ENCODE results near the gene NTF4.
"Not testable (repeated sequence)": the region's sequence is repeated elsewhere in the genome, so short reads cannot be mapped to it uniquely, and the experiment has no call there.

Gene NTF4

DNA sequence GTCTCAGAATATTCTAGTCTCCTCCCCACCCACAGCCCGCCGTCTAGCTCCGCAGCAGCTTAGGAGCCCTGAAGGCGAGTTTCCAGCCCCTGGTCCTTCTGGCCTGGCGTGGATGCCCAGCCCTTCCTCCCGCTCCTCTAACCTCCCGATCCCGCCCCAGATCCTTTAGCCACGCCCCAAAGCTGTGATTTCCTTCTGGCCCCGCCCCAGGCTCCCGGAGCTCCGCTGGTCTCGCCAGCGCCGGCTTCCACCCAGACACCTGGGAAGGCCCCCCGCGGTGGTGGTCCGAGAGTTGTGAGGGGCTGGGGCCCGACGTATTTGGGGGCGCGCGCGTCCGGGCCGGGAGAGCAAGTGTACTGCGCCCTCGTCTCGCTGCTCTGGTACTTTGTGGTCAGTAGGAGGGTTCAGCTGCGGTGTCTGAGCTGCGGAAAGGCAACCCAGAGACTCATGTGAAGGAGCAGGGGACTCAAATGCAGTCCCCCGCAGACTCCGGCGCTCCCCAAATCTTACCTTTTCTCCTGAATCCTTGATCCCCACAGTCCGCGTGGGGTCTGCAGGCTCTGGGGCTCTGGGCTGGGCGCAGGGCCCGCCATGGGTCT, 6.9 kb downstream of the NTF4 start, which contains the start of gene CGB7:
Gene CGB7 (minus strand): TSS at position 114 of the 599 bp plus-strand sequence. CDS start 2,374 bp downstream, outside the sequence.
- no peak for TF ChIP-seq CTCF (IDR thresholded peaks at IDR 0.05; ENCODE audit: unreplicated experiment in 3 of 3)
- Mint-ChIP-seq H3K36me3 (ENCODE audit: low read depth) (no peaks in the 10 kb centered on the region), H3K27ac (no peak within 1 kb of the TSS), H3K4me3 (peak within 1 kb of the TSS; percentile 76 to 78 (median 77)), H3K27me3 (ENCODE audit: low read depth) (peaks cover 75% of the 10 kb centered on the region), H3K9me3 (no peaks in the 10 kb centered on the region), H3K4me1 (peaks cover 16% of the 10 kb centered on the region)

- H3K9me3 Mint-ChIP-seq; H3K36me3 Mint-ChIP-seq (ENCODE audit: low read depth); H3K27ac Mint-ChIP-seq: not testable (repeated sequence)
- Mint-ChIP-seq H3K4me3 (peak overlapping the region; percentile 76 to 78 (median 77)), H3K4me1 (peaks cover 16% of the 10 kb centered on the region), H3K27me3 (ENCODE audit: low read depth) (peaks cover 77% of the 10 kb centered on the region)
These were observed 7.6 kb downstream of the NTF4 start for GRCh38 chr19:49056902-49057596.

DNA sequence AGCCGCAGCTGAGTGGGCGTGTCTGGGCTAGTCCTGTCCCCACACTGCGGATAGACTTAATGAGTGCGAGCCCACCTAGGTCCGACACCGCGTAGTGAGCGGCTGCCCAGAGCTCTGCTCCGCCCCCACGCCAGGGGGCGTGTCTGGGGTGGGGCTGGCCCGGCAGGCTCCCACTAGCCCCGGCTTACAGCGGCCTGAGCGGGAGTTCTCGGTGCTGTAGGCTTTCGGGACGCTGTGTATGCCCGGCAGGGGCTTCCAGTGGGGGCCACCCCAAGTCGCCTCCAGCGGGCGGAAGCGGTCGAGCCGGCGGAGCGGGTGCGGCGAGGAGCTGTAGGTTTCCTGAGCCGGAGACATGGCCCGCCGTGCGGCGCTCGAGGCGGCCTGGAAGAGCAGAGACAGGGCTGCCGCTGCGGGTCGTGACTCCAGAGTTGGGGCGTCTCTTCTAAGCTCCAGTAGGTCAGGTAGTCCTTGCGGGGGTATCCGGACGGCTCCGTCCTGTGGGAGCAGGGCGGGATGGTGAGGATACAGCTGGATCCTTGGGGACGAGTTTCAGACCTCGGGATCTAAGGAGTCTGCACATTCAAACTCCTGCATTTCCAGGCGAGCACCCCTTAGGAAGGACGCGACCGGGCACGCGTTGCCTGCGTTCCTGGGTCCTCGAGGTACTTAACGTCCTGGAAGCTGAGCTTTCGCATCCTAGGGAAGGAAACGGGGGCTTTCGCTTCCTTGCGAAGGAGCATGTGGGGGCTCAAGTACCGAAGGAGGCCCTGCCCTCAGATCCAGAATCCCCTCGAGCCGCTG, 8.3 kb downstream of the NTF4 start:
- Mint-ChIP-seq H3K27me3 (ENCODE audit: low read depth) (peaks cover 71% of the 10 kb centered on the region), H3K4me3 (peak overlapping the region; percentile 76 to 78 (median 77)), H3K27ac (no peak overlapping the region), H3K4me1 (peaks cover 16% of the 10 kb centered on the region), H3K36me3 (ENCODE audit: low read depth) (no peaks in the 10 kb centered on the region), H3K9me3 (no peaks in the 10 kb centered on the region)
- peak in 2 of 3 experiments; percentile 16 to 32 for TF ChIP-seq CTCF (IDR thresholded peaks at IDR 0.05; ENCODE audit: unreplicated experiment in 3 of 3)

DNA sequence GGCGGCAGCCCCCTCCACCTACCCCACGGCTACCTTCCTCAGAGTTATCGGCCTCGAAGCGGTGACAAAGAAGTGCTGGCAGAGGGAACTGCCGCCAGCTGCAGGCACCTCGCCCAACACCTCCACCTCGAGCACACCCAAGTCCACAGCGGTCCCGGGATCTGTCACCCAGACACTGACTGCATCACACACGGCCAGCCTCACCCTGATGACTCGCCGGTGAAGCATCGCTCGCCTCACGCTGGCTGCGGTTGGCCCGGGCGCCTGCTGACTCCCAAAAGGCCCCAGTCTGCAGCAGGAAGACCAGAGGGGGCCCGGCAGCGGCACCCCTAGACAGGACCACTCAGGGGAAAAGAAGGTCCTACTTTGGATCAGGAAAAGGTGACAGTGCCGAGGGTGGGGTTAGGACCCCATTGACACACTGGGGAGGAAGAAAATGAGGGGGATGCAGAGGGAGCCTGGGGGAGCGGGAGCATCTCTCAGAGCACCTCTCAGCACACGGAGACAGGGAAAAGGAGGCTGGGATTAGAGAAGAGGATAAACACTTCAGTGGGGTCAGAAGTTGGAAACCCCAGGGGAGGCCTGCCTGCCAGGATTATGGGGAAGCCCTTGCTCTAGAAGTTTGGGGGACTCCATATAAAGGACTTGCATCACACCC, 14.1 kb downstream of the NTF4 start:
- H3K4me3 Mint-ChIP-seq, H3K9me3 Mint-ChIP-seq: not testable (repeated sequence)

DNA sequence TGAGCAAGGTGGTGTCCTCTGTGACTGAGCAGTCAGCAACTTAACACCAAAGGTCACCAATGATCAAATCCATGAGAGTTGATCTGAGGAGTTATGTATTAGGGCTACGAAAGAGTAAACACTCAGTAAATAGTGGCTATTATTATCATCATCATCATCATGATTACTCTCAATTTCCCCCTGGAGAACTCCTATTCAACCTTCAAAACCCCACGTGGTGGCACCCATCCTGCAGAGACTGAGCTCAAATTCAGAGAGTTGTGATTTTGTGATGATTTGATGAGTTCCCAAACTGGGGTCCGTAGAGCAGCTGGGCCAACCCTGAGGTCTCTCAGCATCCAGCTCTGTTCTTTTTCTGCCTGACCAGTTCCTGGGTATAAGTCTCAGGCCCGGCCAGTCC, 14.8 kb downstream of the NTF4 start:
- H3K36me3 Mint-ChIP-seq (ENCODE audit: low read depth); H3K4me1 Mint-ChIP-seq; H3K27ac Mint-ChIP-seq; H3K4me3 Mint-ChIP-seq; H3K9me3 Mint-ChIP-seq: not testable (repeated sequence)
- peaks cover 20% of the 10 kb centered on the region for H3K27me3 Mint-ChIP-seq (ENCODE audit: low read depth)

More for the DNA sequence above, 14.1 kb downstream of the NTF4 start:
- not testable (repeated sequence) for H3K4me1 Mint-ChIP-seq; H3K27ac Mint-ChIP-seq; H3K36me3 Mint-ChIP-seq (ENCODE audit: low read depth)
- H3K27me3 Mint-ChIP-seq (ENCODE audit: low read depth), result peaks cover 25% of the 10 kb centered on the region

GRCh38 chr19:49049011-49049410, 15.6 kb downstream of the NTF4 start, which contains the start of gene CGB8:
Gene CGB8 (minus strand): TSS chr19:49049111. CDS start chr19:49048739, 372 bp downstream.
- not testable (repeated sequence) for H3K4me1 Mint-ChIP-seq; H3K9me3 Mint-ChIP-seq; H3K27ac Mint-ChIP-seq; H3K4me3 Mint-ChIP-seq; H3K36me3 Mint-ChIP-seq (ENCODE audit: low read depth)
- peaks cover 17% of the 10 kb centered on the region for H3K27me3 Mint-ChIP-seq (ENCODE audit: low read depth)

- H3K9me3 Mint-ChIP-seq; H3K4me1 Mint-ChIP-seq; H3K27ac Mint-ChIP-seq; H3K4me3 Mint-ChIP-seq; H3K27me3 Mint-ChIP-seq (ENCODE audit: low read depth); H3K36me3 Mint-ChIP-seq (ENCODE audit: low read depth): not testable (repeated sequence)
These were observed 21.1 kb downstream of the NTF4 start, which contains the start of gene CGB5 for GRCh38 chr19:49043548-49043947. Gene CGB5 (plus strand): TSS chr19:49043848. CDS start chr19:49044210, 362 bp downstream.

DNA sequence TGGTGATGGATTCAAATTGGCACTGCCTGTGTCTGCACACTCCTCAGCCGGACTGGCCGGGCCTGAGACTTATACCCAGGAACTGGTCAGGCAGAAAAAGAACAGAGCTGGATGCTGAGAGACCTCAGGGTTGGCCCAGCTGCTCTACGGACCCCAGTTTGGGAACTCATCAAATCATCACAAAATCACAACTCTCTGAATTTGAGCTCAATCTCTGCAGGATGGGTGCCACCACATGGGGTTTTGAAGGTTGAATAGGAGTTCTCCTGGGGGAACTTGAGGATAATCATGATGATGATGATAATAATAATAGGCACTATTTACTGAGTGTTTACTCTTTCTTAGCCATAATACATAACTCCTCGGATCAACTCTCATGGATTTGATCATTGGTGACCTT, 22.0 kb downstream of the NTF4 start:
- not testable (repeated sequence) for H3K4me1 Mint-ChIP-seq; H3K36me3 Mint-ChIP-seq (ENCODE audit: low read depth); H3K9me3 Mint-ChIP-seq; H3K27me3 Mint-ChIP-seq (ENCODE audit: low read depth); H3K4me3 Mint-ChIP-seq; H3K27ac Mint-ChIP-seq

Measured in nephron (organoid).